ENCODE measurements around the gene PSD. TPM values are rescaled to one million over a fixed set of nuclear protein-coding genes. Genes with fewer than 3 reads are reported as not detected.
A peak's percentile ranks its signal among the peaks of the same experiment; 100 is the strongest.

PSD gene
- total and polyA plus RNA-seq, 11 donors: 0.14 to 1.7 (median 0.84) TPM

GRCh38 chr10:102453502-102453901, 34.9 kb upstream of the PSD start:
- no peak for DNase-seq
- Histone ChIP-seq H3K9me3 (no peaks in the 10 kb centered on the region), H3K27me3 (no peaks in the 10 kb centered on the region), H3K4me3 (no peak overlapping the region), H3K4me1 (peaks cover 0 to 51% (median 18%) of the 10 kb centered on the region in 12 donors), H3K36me3 (peaks cover 0 to 11% (median 0%) of the 10 kb centered on the region in 9 donors), H3K27ac (peak overlapping the region in 3 of 12 donors; percentile 0 to 91 (median 57))
- whole genome bisulfite sequencing, 4 donors: 75 to 91% (median 86%) methylated on average over 5 of the region's 5 CpGs
- ATAC-seq: no peak
- intact Hi-C loops (cut with DNase I): no loop called here
- TF ChIP-seq CTCF (IDR thresholded peaks at IDR 0.05): no peak
- TF ChIP-seq POLR2A (IDR thresholded peaks at IDR 0.05): no peak

- Histone ChIP-seq H3K36me3 (peaks cover 0 to 11% (median 0%) of the 10 kb centered on the region in 9 donors), H3K9me3 (no peaks in the 10 kb centered on the region), H3K4me1 (peaks cover 0 to 51% (median 18%) of the 10 kb centered on the region in 12 donors), H3K27me3 (no peaks in the 10 kb centered on the region), H3K27ac (peak overlapping the region in 5 of 12 donors; percentile 5 to 91 (median 28)), H3K4me3 (peak overlapping the region in 1 of 12 donors; percentile 17)
- 53 to 68% (median 58%) methylated on average over 3 of the region's 3 CpGs for WGBS, 4 donors
- intact Hi-C loops (cut with DNase I): no loop called here
- no peak for TF ChIP-seq CTCF (IDR thresholded peaks at IDR 0.05)
- TF ChIP-seq POLR2A (IDR thresholded peaks at IDR 0.05): peak in 1 of 2 donors; percentile 9
- DNase-seq (peak in 2 of 5 donors; percentile 46 to 62), ATAC-seq (peak in 3 of 4 donors; percentile 30 to 41 (median 38))
Measured at GRCh38 chr10:102452672-102453340, 34.2 kb upstream of the PSD start.

- H3K36me3 ChIP-seq: peaks cover 0 to 11% (median 0%) of the 10 kb centered on the region in 9 donors
- peak within 1 kb of the TSS; percentile 56 to 92 (median 84) for H3K4me3 ChIP-seq
- peak within 1 kb of the TSS; percentile 61 to 91 (median 84) for H3K27ac ChIP-seq
- WGBS, 4 donors: 39 to 42% (median 41%) methylated on average over 16 to 28 of the region's 28 CpGs
- intact Hi-C loops (cut with DNase I): no loop called here
- no peaks in the 10 kb centered on the region for H3K9me3 ChIP-seq
- TF ChIP-seq CTCF (IDR thresholded peaks at IDR 0.05) (no peak), POLR2A (IDR thresholded peaks at IDR 0.05) (no peak)
- H3K27me3 ChIP-seq: no peaks in the 10 kb centered on the region
- peaks cover 0 to 48% (median 18%) of the 10 kb centered on the region in 12 donors for H3K4me1 ChIP-seq
- DNase-seq: no peak
- ATAC-seq: no peak
Measured at GRCh38 chr10:102451105-102451969, 32.8 kb upstream of the PSD start, which contains the start of gene C10orf95. Gene C10orf95, minus strand, starts transcription at chr10:102451543. Its CDS starts 450 bp downstream, at chr10:102451093.
